HG02798 (cell line): Measurements from ENCODE around the gene CLMN.

Experiments
- ATAC-seq: cut with Tn5 transposase; IDR thresholded peaks from one replicate; pipeline ENCODE4 v1.9.1; 2021; ENCODE audit warnings: mild to moderate bottlenecking; ENCODE audit not compliant: unreplicated experiment, poor library complexity

CLMN gene

DNA sequence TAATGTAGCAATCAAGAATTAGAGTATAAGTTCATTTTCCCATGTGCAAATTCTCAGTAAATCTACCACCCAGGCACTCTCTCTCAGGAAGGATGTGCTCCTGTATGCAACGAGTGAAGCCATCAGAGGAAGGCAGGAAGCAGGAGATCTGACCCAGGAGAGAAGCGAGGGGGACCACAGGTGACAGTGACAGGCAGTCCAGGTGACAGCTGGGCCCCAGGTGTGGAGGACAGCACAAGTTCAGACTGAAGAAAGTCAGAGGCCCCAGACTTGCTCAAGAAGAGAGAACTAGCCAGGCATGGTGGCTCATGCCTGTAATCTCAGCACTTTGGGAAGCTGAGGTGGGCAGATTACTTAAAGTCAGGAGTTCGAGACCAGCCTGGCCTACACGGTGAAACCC, 13.8 kb downstream of the CLMN start:
- ATAC-seq, result no peak

DNA sequence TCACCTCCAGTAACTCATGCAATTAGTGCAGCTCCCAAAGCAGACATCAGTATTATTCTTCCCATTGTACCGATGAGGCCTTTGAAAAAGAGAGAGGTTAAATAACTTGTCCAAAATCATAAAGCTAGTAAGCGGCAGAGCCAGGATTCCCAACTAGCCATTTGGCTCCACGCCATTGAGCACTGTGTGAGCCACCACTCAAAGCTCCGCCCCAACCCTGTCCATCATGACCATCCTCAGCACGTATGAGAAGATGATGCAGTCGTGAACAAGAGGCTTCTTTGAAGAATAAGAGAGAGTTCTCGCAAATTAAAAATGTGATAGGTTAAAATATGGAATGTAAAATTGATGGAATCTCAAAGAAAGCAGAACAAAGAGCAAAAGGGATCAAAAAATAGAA, 14.6 kb downstream of the CLMN start:
- no peak for ATAC-seq

DNA sequence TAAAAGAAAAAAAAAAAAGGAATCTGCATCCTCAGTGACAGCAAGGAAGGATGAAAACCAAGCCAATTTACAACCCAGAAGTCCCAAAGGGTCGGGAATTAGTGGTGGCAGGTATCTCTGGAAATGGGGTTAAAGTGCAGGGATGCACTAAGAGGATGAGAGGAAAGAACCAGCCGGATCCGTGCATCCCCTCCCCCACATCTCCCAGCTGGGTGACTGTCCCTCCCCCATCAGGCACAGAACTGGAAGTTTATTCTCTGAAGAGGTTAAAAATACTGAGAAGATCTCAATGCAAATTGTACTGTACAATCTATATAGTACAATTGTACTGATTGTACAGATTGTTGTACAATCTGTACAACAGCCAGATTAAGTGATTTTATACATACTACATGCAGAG, 15.4 kb downstream of the CLMN start:
- no peak for ATAC-seq

DNA sequence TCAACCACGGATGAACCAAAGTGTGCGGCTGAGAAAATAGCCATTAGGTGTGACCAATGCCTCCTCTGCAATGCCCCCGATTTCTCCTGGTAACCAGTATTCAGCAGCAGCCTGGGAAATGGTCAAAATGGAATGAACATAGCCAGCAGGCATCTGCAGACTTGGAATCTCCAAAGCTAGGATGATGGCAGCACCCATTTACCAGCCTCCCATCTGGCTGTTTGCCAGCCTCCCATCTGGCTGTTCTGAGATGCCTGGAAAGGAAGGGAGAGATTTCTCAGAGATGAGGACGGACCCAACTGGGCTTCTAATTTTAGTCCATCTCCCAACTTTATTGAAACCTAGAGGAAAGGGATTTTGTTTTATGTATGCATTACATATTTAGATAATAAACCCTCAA, 16.2 kb downstream of the CLMN start:
- no peak for ATAC-seq

DNA sequence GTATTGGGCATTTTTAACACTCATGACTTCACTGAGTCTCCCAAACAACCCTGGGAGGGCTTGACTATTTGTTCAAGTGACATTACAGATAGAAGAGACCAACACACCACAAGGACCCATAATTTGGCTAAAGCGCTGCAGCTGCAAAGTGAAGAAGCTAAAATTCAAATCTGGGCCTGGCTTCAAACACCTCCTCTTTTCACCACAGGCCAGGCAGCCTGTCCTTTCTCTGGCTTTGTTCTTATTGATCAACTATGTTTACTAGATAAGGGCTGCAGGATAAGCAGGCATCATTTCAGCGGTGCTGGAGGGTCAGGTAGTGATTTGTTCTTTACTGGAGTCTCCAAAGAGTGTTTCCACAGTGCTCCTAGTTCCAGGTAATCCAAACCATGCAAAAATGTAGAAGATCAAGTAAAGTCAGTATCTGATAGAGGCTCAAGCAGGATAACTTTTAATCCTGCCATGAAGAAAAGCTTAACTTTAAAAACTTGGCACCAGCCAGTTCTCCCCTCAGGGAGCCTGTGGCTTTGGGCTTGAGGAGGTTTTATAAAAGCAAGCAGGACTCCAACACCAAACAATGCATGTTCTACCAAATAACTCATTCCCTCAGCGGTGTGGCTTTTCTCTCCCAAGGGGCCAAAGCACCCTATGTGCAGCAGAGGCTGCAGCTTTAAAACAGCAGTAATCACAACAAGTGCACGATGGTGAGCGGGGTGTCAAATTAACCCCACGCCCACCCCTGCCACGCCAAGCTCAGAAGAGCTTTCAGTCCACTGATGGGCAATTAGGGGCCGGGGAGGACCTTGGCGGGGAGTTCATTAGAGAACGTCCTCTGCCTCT, 16.8 kb downstream of the CLMN start:
- ATAC-seq, result no peak

DNA sequence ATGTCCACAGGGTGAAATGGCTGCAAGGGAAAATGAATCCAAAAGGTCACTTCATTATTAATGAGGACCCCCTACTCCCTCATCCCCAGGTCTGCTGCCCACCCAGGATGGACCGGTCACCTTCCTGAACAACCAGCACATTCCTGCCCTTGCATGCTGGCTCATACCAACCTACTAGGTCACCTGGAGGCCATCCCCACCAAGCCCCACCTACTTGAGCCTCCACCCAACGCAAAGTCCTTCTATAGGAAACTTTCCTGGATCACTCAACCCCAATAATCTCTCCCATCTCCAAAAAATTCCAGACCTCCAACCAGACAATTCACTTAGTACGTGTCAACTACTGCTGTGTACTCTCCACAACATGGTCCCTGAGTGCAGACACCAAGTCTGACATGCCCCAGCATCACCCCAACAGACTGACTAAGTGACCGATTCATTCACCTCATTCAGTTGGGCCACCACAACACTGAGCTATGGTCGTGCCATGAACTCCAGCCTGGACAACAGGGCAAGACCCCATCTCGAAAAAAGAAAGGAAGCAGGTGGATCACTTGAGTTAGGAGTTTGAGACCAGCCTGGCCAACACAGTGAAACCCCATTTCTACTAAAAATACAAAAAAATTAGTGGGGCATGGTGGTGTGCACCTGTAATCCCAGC, 18.1 kb downstream of the CLMN start:
- ATAC-seq, result no peak

DNA sequence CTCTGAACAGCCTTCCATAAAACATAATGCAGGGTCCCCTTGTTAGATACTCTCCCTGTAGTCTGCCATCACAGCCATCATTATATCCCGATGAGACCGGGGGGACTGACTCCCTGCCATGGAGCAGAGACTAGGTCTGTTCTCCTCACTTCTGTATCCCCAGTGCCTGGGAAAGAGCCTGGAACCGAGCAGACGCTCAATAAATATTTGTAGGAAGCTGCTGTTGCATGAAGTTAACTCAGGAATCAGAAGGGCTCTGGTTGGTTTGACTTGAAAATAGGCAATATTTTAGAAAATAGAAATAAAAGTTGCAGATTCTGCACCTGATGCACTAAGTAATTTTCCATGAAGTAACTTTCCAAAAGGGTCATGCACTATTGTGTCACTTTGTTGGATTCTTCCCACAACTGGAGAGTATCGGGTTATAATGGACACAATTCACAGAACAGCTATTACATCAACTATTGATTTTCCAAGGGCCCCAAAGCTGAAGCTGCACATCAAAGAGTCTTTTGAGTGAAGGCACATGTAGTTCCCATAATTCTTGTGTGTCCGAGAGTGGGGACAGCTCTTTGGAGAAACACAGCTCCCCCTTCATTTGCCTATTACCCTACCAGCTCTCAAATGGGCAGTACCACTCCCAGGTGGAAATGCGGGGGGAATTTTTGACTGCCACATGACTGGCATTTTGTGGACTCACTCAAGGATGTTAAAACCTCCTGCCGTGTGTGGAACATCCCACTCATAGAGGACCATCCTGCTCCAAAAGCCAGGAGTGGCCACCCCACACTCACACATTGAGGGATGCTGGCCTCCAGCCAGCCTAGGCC, 18.8 kb downstream of the CLMN start:
- no peak for ATAC-seq

DNA sequence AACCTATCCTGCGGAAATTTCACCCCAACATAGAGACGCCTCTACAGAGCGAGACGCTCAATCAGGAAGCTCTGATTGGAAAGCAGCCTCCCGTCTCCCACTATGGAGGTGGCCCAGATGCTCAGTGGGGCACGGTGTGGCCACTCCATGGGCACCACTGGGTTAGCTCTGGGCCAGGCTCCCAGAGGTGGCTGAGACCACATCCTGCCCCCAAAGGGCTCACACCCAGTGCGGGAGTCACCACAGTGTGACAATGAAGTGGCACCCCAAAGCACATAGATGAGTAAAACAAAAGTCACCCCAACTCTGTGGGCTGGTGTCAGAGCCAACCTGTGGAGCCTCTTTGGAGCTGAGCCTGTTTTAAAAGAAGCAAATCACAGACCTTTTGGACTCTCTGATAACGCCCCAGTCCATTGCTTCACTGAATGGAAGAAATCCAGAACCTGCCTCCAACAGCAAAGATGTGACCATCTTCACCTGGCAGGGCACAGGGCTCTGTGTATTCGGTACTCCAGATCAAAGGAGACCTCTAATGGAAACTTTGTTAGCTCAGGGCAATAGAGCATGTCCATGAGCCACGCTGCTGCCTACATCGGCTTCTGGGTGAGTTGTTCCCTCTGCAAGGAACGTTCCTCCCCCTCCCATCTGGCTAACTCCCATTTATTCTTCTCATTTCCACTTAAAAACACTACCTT, 19.6 kb downstream of the CLMN start:
- ATAC-seq, result no peak

DNA sequence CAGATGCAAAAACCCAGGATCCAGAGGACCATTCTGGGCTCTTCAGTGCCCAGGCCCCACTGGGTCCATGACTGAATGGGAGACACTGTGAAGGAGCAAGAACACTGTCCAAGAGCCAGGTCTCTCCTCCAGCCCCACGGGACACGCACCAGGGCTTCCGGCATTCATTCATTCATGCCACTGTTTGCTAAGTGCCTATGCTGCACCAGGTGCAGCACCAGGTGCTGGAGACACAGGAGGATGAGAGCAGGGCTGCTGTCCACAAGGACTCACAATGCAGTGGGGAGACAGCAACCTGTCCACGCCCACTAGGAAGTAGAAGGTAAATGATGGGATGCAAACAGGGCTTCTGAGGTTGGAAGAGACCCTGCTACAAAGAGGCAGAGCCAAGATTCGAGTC, 20.4 kb downstream of the CLMN start:
- ATAC-seq, result no peak

DNA sequence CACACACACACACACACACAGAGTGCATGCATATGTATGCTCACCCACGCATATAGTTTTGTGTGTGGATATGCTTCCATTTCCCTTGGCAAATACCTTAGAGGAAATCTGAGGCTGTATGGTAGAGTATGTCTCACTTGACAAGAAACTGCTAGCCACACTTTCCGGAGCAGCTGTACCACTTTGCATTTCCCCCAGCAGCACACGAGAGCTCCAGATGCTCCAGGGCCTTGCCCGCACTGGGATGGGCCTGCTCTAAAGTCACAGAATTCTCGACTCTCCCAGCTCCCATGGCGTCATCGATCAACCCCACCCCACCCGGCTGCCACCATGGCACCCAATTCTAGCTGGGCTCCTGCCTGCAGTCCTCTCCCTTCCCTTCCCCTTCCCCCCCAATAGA, 21.9 kb downstream of the CLMN start:
- ATAC-seq, result no peak

DNA sequence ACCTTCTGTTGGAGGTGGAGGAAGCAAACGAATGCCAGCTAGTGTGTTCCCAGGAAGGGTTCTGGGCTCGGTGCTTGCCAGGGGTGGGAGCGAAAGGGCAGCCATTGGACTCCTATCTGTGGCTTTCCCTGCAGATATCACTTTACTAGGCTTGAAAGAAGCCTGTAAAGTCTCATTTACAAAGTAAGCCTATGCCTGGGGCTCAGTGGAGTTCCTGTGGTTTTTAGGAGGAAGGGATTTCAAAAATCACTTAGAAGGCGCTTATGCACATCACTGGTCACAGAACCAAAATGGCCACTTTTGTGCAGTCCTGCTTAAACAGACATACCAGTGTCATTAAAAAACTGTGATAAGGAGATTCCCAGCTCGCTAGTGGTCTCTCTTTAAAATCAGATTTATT, 22.7 kb downstream of the CLMN start:
- no peak for ATAC-seq

DNA sequence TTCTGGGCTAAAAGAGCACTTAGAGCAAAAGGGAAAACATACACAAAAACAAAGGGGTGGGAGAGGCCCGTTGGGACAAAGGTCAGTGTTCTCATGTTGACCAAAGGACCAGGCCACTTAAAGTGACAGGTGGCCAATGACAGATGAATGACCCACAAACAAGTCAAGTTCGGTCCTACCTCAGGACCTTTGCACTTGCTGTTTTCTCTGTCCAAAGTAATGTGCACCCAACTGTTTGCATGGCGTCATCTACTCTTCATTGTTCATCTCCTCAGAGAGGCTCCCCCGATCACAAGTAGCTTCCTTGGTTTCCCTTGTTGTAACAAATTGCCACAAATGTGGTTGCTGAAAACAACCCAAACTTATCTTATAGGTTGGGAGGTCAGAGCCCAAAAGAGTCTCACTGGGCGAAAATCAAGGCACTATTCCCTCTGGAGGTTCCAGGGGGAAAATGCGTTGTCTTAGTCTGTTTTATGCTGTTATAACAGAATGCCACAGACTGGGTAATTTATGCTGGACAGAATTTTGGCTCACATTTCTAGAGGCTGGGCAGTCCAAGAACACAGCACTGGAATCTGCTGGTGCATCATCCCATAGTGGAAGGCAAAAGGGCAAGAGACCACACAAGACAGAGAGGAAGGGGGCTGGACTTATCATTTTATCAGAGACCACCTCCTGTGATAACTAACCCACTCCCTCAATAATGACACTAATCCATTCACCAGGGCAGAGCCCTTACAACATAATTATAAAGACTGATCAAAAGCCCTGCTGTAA, 23.9 kb downstream of the CLMN start:
- ATAC-seq, result no peak

DNA sequence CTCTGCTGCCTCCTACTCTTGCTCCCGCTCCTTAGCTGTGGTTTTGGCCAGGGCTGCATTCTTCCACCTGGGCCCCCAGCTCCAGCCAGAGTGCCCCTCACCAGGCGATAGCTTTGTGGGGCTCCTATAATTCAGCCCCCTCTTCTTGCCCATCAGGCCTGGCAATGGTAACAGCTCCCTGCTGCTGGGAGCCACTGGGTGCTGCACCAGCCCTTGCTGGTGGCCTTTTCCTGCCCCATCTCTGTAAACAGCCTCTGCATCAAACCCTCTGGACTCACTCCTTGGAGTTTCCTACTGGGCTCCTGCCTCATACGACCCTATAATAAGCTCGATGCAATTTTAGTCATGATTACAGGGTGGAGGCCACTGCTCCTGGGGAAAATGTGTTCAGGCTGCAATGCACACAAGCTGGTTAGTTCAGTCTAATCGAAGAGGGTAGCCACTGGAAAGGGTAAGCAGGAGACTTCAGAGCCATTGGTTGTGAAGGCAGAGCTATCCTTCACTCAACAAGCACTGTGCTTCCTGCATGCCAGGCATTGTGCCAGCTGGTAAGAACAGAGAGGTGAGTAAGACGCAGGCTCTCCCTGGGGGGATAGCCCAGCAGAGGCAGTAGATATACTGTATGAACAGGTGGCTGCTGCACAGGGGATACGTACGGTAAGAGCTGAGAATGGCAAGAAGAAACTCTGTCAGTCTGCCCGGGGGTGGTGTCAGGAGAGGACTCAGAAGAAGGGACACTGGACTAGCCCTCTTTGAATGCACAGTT, 24.7 kb downstream of the CLMN start:
- no peak for ATAC-seq

DNA sequence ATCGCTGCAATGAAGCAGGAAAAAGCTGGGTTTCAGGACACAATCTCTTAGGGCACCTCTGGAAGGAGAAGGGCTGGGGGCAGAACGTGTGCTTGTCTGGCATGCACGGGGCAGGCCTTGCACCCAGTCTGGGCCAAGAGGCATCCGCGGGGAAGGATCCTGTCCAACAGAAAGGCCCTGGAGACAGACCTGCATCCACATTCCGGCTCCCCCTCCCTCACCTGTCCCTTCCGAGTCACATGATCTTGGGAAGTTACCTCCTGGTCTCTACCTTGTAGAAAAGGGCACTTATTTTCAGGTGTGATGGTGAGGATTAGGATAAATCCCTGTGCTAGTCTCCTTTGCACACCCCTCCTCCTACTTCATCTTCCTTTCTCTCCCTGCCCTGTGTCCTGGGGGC, 25.4 kb downstream of the CLMN start:
- no peak for ATAC-seq

DNA sequence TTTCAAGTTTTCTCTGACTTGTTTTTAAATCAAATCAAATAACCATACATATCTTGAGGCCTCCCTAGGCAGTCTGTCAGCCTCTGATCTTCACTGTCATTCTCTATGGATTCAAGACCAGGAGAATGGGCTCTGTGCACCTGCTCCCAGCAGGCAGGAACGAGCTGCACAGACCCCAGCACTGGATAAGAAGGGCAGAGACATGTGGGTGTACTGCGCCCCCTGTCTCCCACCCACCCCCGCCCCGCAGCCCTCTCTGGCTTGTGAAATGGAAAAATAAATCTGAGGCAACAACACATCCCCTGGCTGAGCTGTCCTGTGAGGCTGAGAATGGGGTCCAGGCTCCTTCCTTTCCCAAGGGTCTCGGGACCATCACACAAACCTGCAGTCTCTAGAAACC, 26.3 kb downstream of the CLMN start:
- no peak for ATAC-seq

DNA sequence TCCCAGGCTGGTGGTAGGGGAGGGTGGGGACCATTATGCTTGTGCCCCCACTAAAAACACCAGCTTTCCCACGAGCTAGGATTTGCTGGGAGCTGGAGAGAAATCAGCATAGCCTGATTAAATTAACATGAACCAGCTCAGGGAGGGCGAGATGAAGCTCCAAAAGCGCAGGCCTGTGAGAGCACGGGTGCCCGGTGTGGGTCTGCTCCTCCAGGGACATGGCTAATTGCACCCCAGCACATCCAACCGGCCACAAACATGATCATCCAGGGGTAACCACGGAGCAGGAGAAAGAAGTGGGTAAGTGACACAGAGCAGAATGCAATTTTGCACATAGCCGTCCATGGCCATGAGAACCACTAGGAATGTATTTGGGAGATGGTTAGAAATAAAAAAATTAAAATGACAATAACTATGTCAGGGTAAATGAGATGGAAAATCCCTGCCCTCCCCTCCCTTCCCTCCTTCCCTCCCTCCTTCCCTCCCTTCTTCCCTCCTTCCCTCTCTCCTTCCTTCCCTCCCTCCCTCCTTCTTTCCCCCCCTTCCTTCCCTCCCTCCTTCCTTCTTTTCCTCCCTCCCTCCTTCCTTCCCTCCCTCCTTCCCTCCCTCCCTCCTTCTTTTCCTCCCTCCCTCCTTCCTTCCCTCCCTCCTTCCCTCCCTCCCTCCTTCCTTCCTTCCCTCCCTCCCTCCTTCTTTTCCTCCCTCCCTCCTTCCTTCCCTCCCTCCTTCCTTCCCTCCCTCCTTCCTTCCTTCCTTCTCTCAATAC, 26.9 kb downstream of the CLMN start:
- no peak for ATAC-seq

DNA sequence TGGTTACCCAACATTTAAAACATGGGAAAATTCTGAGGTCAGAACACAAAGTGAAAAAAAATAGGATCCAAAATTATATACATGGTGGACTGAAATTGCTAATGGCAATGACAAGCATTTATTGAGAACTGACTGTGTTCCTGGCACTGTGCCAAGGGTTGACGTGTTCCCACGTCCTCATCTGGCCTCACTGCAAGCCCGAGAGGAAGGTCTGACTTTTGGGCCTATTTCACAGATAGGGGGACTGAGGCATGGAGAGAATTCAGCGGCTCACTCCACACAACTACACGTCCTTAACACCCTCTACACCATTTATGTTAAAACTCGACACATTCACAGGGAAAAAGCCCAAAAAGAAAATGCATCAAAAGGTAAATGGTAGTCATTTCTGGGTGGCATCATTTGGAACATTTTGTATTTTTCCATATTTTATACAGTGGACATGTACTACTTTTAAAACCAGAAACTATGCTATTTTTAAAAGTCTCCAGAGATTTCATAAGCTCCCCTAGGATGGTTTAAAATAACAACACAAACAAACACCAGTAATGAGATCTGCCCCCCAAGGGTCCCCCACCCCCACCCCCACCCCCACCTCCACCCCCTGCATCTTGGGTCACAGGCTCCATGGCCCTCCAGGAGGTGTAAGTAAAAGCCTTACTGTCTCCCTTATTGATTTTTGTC, 27.7 kb downstream of the CLMN start:
- ATAC-seq, result no peak

DNA sequence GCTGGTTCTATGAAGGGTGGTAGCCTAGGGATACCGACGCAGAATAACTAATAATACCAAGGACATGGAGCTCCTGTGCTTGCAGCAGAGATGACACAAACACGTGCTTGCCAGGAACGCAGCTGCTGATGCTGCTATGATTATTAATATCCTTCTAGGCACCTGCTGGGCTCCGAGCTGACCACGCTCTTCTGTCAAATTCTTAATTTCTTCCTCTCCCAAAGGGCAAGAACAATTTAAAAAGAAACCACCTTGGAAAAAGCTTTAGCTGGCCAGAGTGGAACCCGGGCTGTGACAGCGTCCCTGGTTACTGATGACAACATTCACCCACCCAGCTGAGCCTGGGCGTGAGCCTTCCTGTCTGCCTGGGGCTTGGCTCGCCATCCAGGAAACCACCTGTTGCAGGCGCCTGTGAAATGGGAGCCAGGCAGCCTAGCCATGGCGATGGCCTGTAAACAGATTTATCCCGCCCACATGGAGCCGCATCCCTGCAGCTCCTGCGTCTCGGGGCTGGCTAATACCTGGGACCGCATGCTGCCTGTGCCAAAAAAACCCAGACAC, 28.8 kb downstream of the CLMN start:
- no peak for ATAC-seq
